Measurements from ENCODE around the gene SLC37A4. TPM values are rescaled to one million over a fixed set of nuclear protein-coding genes. Genes with fewer than 3 reads are reported as not detected.
A peak's percentile ranks its signal among the peaks of the same experiment; 100 is the strongest.

The SLC37A4 gene
- total RNA-seq, 1 donor from 2014 or later, result 11.6 TPM

DNA sequence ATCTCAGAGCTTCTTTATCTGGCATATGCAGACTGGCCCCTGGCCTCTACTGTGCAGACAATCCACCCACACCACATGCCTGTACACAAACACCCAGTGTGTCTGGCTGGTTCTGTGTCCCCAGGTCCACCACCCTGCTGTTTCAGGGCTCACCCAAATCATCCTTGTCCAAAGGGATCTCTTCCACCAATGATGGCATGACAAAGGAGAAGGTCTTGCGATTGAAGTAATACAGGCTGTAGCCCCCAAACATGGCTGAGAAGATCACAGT is 1.7 kb downstream of the SLC37A4 start:
- FAIRE-seq, result no peak
- TF ChIP-seq, protein P1, sequence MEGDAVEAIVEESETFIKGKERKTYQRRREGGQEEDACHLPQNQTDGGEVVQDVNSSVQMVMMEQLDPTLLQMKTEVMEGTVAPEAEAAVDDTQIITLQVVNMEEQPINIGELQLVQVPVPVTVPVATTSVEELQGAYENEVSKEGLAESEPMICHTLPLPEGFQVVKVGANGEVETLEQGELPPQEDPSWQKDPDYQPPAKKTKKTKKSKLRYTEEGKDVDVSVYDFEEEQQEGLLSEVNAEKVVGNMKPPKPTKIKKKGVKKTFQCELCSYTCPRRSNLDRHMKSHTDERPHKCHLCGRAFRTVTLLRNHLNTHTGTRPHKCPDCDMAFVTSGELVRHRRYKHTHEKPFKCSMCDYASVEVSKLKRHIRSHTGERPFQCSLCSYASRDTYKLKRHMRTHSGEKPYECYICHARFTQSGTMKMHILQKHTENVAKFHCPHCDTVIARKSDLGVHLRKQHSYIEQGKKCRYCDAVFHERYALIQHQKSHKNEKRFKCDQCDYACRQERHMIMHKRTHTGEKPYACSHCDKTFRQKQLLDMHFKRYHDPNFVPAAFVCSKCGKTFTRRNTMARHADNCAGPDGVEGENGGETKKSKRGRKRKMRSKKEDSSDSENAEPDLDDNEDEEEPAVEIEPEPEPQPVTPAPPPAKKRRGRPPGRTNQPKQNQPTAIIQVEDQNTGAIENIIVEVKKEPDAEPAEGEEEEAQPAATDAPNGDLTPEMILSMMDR (IDR thresholded peaks at IDR 0.05; ENCODE audit: insufficient read depth, low read length, severe bottlenecking), result no peak
- Histone ChIP-seq H3K4me3 (ENCODE audit: low read depth, low read length) (no peak overlapping the region), H3K27me3 (ENCODE audit: control insufficient read depth, insufficient read depth, low read length) (no peaks in the 10 kb centered on the region), H3K36me3 (ENCODE audit: control insufficient read depth, insufficient read depth, low read length) (peaks cover 5% of the 10 kb centered on the region)
- DNase-seq (ENCODE audit: low read depth), result no peak

DNA sequence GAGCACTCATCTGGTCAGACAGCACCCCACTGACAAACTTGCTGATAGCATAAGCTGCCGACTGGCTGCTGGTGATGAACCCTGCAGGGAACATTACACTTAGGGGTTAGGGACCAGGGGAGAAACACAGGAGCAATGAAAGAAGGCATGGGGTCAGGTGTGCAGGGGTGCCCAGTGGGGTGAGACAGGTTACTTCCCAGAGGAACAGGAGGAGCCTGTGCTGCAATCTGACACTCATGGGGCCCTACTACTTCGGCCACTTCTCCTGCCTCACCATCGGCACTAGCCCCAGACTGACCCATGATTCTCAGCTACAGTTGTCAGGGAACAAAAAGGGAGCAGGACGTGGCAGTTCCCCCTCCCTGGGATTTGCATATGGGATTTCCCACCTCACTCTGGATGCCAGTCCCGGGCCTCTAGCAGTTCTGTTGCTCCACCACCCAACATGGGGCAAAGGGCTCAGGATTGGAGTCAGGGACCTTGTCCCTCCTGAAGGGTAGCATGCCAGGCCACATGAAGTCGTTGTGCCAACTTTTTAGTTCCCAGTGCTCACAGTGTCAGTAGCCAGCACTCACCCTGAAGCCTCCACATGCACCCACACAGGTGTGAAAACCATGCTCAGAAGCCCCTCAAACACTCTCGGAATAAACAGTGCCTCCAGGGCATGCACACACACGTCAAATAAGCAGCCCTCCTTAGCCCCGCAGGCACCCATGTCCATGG is 2.2 kb downstream of the SLC37A4 start:
- Histone ChIP-seq H3K4me3 (ENCODE audit: low read depth, low read length) (no peak overlapping the region), H3K36me3 (ENCODE audit: control insufficient read depth, insufficient read depth, low read length) (peaks cover 7% of the 10 kb centered on the region), H3K27me3 (ENCODE audit: control insufficient read depth, insufficient read depth, low read length) (no peaks in the 10 kb centered on the region)
- no peak for DNase-seq (ENCODE audit: low read depth)
- TF ChIP-seq, protein P1 (IDR thresholded peaks at IDR 0.05; ENCODE audit: insufficient read depth, low read length, severe bottlenecking), result no peak
- no peak for FAIRE-seq

DNA sequence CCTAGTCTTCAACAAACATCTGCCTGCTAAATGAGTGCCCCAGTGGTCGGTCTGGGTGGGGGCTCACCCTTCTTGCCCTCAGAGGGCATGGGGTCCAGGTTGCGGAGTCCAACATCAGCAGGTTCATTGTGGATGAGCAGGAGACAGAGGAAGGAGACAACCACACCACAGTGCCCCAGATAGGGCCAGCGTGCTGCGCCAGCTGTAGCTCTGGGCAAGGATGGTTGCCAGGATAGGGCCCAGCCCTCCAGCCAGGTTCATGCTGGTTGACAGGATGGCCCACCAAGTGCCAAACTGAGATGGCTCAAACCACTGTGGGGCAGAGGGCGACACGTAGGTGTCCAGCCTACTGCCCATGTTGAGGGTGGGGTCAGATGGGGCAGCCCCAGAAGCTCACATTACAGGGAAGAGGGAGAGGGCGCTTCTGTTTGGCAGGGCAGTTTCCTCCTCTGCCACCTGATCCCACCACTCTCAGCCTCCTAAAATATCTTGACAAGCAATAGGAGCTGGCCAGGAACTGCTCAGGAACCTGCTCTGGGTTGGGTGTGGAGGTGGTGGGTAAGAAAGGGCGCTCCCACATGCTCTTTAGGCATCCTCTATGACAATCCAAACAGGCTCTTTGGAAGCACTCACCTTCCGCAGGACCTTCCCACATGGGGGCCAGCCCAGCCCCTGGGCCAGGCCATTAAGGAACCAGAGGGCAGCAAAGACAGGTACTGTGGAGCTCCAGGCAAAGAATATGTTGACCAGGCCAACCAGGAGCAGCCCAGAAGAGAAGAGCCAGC is 2.9 kb downstream of the SLC37A4 start:
- Histone ChIP-seq H3K27me3 (ENCODE audit: control insufficient read depth, insufficient read depth, low read length) (no peaks in the 10 kb centered on the region), H3K4me3 (ENCODE audit: low read depth, low read length) (no peak overlapping the region), H3K36me3 (ENCODE audit: control insufficient read depth, insufficient read depth, low read length) (peaks cover 9% of the 10 kb centered on the region)
- FAIRE-seq (no peak), DNase-seq (ENCODE audit: low read depth) (no peak)
- TF ChIP-seq, protein P1 (IDR thresholded peaks at IDR 0.05; ENCODE audit: insufficient read depth, low read length, severe bottlenecking), result no peak

DNA sequence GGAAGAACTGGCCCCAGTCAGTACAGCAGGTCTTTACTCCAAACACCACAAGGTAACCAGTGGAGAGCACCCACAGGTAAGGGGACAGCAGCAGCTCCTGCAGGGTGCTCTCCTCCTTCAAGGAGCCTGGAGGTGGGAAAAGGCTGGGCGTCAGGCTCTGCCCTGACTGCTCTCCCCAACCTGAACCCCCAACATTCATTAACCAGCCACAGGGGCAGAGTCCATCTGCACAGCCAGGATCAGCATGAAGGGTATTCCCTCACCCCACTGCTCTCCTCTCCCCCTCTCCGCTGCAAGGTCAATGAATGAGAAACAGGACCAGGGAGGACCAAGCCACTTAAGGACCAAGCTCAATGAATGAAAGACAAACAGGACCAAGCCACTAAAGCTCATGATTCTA is 3.7 kb downstream of the SLC37A4 start:
- Histone ChIP-seq H3K4me3 (ENCODE audit: low read depth, low read length) (no peak overlapping the region), H3K27me3 (ENCODE audit: control insufficient read depth, insufficient read depth, low read length) (no peaks in the 10 kb centered on the region), H3K36me3 (ENCODE audit: control insufficient read depth, insufficient read depth, low read length) (peaks cover 9% of the 10 kb centered on the region)
- FAIRE-seq, result peak; percentile 18
- TF ChIP-seq, protein P1 (IDR thresholded peaks at IDR 0.05; ENCODE audit: insufficient read depth, low read length, severe bottlenecking), result no peak
- DNase-seq (ENCODE audit: low read depth), result no peak

DNA sequence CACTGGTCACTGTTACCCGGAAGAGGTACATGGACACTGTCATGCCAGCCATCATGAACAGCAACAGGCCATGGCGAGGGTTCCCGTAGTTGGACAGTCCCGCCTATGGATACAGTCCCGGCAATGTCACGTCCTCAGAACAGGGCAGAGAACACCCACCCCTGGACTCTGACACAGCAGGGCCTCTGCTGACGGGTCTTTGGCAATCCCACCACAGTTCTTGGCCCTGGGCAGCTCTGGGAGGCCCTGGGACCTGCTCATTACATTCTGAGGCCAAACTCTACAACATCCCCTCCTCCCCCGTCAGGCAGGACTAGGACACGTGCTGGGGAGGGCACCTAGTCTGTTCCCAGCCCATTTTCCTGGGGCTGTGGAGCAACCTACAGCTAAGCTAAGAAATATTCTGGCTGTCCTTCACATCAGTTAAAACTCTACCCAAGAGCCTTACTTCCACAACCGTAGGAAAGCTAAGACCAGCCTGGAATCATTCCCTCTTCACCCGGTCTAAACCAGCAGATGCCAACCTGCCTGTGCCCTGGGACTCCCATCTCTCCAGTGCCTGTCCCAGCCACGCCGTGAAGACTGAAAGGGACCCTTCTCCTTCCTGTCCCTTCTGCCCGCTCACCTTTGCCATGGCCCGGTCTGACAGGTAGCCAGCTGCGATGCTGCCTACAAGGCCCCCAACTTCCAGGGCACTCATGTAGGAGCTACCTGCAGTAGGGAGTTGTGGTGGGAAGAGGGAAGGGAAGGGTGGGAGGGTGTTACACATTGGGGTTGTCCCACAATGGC is 4.5 kb downstream of the SLC37A4 start:
- H3K36me3 ChIP-seq (ENCODE audit: control insufficient read depth, insufficient read depth, low read length), result peaks cover 14% of the 10 kb centered on the region
- TF ChIP-seq, protein P1 (IDR thresholded peaks at IDR 0.05; ENCODE audit: insufficient read depth, low read length, severe bottlenecking), result no peak
- no peak overlapping the region for H3K4me3 ChIP-seq (ENCODE audit: low read depth, low read length)
- no peak for DNase-seq (ENCODE audit: low read depth)
- no peak for FAIRE-seq
- no peaks in the 10 kb centered on the region for H3K27me3 ChIP-seq (ENCODE audit: control insufficient read depth, insufficient read depth, low read length)

Data from bronchial epithelial cell (primary cell).